Panc1 (cell line): ENCODE measurements around the gene TIMM44. TPM values are rescaled to one million over a fixed set of nuclear protein-coding genes. Genes with fewer than 3 reads are reported as not detected.

Experiments used
- ATAC-seq: fragments of 200-7000 bp; cut with Tn5 transposase; 2 replicates; pipeline ENCODE4 v1.9.1; 2020; ENCODE audit warnings: mild to moderate bottlenecking, moderate library complexity
- BruUV-seq: library from RNA; stranded (reverse); fragments of 400-500 nt; replicated peaks from 2 replicates; lab custom pipeline; 2021; lab: Mats Ljungman, UMichigan
- CTCF ChIA-PET: fragments of 300-600 bp; sonication (Branson Sonifier 250); formaldehyde crosslinking; loops from one replicate; lab custom pipeline; 2022; ENCODE audit warnings: antibody characterized with exemption; lab: Charles Lee
- POLR2A ChIA-PET: fragments of 300-600 bp; sonication (Branson Sonifier 250); formaldehyde crosslinking; loops from one replicate; lab custom pipeline; 2022; ENCODE audit warnings: antibody characterized with exemption; lab: Charles Lee
- DNase-seq: peaks from one replicate; pipeline ENCODE4 v3.0.0-alpha.2; 2010; ENCODE audit warnings: low read depth, low spot score
- H3K27ac ChIP-seq: 2 replicates; pipeline ENCODE4 v1.5.1; 2011; ENCODE audit warnings: mild to moderate bottlenecking, low read length, inconsistent platforms
- H3K27me3 ChIP-seq: fragments of 200-500 bp; sonication (Bioruptor generic); 2 replicates; pipeline ENCODE4 v1.6.0; 2014; ENCODE audit warnings: low read length, inconsistent platforms; ENCODE audit not compliant: control insufficient read depth, insufficient read depth
- H3K36me3 ChIP-seq: fragments of 200-500 bp; sonication (Bioruptor generic); 2 replicates; pipeline ENCODE4 v1.5.1; 2014; ENCODE audit warnings: inconsistent platforms, mild to moderate bottlenecking, low read length, moderate library complexity; ENCODE audit not compliant: control insufficient read depth, insufficient read depth
- H3K4me1 ChIP-seq: 2 replicates; pipeline ENCODE4 v1.5.1; 2011; ENCODE audit warnings: inconsistent platforms, mild to moderate bottlenecking, low read length, moderate library complexity; ENCODE audit not compliant: control insufficient read depth, insufficient read depth
- H3K4me3 ChIP-seq, 2 experiments: 2 replicates each; pipeline ENCODE4 v1.5.1; 2011 to 2012; ENCODE audit warnings: low read depth in 2 of 2, low read length in 2 of 2, mild to moderate bottlenecking in 2 of 2, inconsistent platforms in 1 of 2, moderate library complexity in 1 of 2
- H3K9me3 ChIP-seq: fragments of 200-500 bp; sonication (Bioruptor generic); 2 replicates; pipeline ENCODE4 v1.5.1; 2014; ENCODE audit warnings: low read depth, mild to moderate bottlenecking, inconsistent platforms, low read length, moderate library complexity; ENCODE audit not compliant: control insufficient read depth, insufficient read depth
- CTCF ChIP-seq: fragments of 450-650 bp; IDR thresholded peaks from 2 replicates; pipeline ENCODE4 v1.5.1; 2017; ENCODE audit warnings: mild to moderate bottlenecking
- POLR2AphosphoS5 ChIP-seq: IDR thresholded peaks from 2 replicates; pipeline ENCODE4 v1.6.1; 2012; ENCODE audit warnings: mild to moderate bottlenecking, low read depth, low read length, moderate library complexity
- SIN3A ChIP-seq: IDR thresholded peaks from 2 replicates; pipeline ENCODE4 v1.6.1; 2012; ENCODE audit warnings: low read depth, mild to moderate bottlenecking, low read length, moderate library complexity, borderline replicate concordance; ENCODE audit not compliant: insufficient read depth
- TCF7L2 ChIP-seq: IDR thresholded peaks from 2 replicates; pipeline ENCODE4 v1.6.1; 2011; ENCODE audit warnings: mild to moderate bottlenecking, low read depth, low read length, inconsistent platforms
- in situ Hi-C: cut with HindIII; loops from 2 replicates; pipeline ENCODE4 v1.10.0; 2016; ENCODE audit warnings: low sequenced_read_pairs, low pct_unique_long_range_greater_than_20kb
- intact Hi-C: fragments of 100-400 bp; cut with micrococcal nuclease; formaldehyde crosslinking; loops from one replicate; pipeline ENCODE4 v1.10.0; 2022; ENCODE audit not compliant: unreplicated experiment
- total RNA-seq: library from RNA; stranded (reverse); gene quantifications from one replicate; pipeline ENCODE4 v1.2.1, GENCODE V29; 2021; ENCODE audit not compliant: unreplicated experiment
- TF ChIP-seq, protein P1 (sequence below), 2 experiments: IDR thresholded peaks; 2 replicates each; pipeline ENCODE4 v1.6.1; 2011 to 2012; ENCODE audit warnings: low read depth in 2 of 2, control low read depth in 1 of 2, low read length in 1 of 2, mild to moderate bottlenecking in 1 of 2, moderate library complexity in 1 of 2; ENCODE audit not compliant: insufficient read depth in 1 of 2

The TIMM44 gene
- total RNA-seq, 1 experiment from 2014 or later, result 105 TPM

- in situ Hi-C loops, result no loop called here
- DNase-seq, result no peak
- BruUV-seq, result no TSS peak
These were observed 25.5 kb upstream of the TIMM44 start for GRCh38 chr19:7968796-7969554.

DNA sequence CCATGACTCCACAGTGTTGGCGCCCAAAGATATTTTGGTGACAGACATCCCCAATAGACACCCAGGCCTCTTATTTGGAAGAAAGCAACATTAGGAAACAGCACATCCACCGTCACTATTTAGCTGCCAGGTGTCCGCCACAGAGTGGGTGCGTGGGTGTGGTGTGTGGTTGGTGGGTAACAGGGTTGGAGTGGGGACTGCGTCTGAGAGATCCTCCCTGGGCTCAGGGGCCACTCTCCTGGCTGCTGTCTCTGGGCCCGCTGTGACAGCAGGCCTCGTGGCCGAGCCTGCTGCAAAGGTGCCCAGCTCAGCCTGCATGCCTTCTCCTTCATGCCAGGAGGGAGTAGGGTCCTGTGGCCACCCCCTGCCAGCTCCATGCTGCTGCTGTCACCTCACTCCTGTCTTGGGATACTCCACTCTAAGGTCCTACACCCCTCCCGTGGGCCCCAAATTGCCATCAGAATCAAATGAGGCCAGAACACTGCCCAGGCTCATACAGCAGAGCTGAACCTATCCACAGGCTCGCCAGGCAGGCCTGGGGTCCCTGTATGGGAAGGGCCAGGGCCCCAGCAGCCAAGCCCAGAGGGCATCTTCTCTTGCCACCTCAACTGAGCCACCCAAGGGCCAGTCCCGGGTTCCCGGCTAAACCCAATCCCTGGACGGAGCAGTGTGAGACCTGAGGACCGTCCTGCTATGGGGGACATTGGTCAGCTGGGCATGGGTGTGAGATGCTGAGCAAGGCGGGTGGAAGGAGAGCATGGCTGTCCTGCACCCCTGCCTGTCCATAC is 24.7 kb upstream of the TIMM44 start:
- no peak for TF ChIP-seq CTCF
- 0 out of 2 replicates have a peak, but pooled peaks cover 3% of the 10 kb centered on the region for H3K36me3 ChIP-seq
- BruUV-seq, result no TSS peak
- CTCF ChIA-PET, result no interaction called here
- no peak overlapping the region for H3K27ac ChIP-seq
- H3K4me1 ChIP-seq, result no peaks in the 10 kb centered on the region
- H3K4me3 ChIP-seq, result no peak overlapping the region
- ATAC-seq (no peak), DNase-seq (no peak)
- no peaks in the 10 kb centered on the region for H3K27me3 ChIP-seq
- in situ Hi-C loops (no loop called here), intact Hi-C loops (no loop called here)
- no peaks in the 10 kb centered on the region for H3K9me3 ChIP-seq
- POLR2A ChIA-PET, result no interaction called here

More at GRCh38 chr19:7968796-7969554, 25.5 kb upstream of the TIMM44 start:
- intact Hi-C loops, result no loop called here
- ChIA-PET POLR2A (interaction anchor here (0.5 kb wide), 1 partner anchor 9 kb away, joined by 3 read pairs; no protein-coding TSS in a partner anchor), CTCF (no interaction called here)
- Histone ChIP-seq H3K27ac (no peak overlapping the region), H3K27me3 (no peaks in the 10 kb centered on the region), H3K36me3 (peaks cover 5% of the 10 kb centered on the region), H3K4me1 (no peaks in the 10 kb centered on the region), H3K4me3 (no peak overlapping the region), H3K9me3 (no peaks in the 10 kb centered on the region)
- no peak for ATAC-seq
- no peak for TF ChIP-seq TCF7L2
- no peak for TF ChIP-seq SIN3A
- TF ChIP-seq CTCF, result no peak
- TF ChIP-seq, protein P1, sequence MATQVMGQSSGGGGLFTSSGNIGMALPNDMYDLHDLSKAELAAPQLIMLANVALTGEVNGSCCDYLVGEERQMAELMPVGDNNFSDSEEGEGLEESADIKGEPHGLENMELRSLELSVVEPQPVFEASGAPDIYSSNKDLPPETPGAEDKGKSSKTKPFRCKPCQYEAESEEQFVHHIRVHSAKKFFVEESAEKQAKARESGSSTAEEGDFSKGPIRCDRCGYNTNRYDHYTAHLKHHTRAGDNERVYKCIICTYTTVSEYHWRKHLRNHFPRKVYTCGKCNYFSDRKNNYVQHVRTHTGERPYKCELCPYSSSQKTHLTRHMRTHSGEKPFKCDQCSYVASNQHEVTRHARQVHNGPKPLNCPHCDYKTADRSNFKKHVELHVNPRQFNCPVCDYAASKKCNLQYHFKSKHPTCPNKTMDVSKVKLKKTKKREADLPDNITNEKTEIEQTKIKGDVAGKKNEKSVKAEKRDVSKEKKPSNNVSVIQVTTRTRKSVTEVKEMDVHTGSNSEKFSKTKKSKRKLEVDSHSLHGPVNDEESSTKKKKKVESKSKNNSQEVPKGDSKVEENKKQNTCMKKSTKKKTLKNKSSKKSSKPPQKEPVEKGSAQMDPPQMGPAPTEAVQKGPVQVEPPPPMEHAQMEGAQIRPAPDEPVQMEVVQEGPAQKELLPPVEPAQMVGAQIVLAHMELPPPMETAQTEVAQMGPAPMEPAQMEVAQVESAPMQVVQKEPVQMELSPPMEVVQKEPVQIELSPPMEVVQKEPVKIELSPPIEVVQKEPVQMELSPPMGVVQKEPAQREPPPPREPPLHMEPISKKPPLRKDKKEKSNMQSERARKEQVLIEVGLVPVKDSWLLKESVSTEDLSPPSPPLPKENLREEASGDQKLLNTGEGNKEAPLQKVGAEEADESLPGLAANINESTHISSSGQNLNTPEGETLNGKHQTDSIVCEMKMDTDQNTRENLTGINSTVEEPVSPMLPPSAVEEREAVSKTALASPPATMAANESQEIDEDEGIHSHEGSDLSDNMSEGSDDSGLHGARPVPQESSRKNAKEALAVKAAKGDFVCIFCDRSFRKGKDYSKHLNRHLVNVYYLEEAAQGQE (IDR thresholded peaks at IDR 0.05; ENCODE audit: insufficient read depth in 1 of 2, low read depth in 2 of 2, low read length in 1 of 2), result no peak
- no peak for TF ChIP-seq POLR2AphosphoS5
